HG03558 (cell line): ENCODE results near the gene ACBD4.
"Not testable (repeated sequence)": the region's sequence is repeated elsewhere in the genome, so short reads cannot be mapped to it uniquely, and the experiment has no call there.

ENCODE experiments used
- ATAC-seq: cut with Tn5 transposase; IDR thresholded peaks from one replicate; pipeline ENCODE4 v1.9.1; 2021; ENCODE audit warnings: moderate number of reproducible peaks; ENCODE audit not compliant: unreplicated experiment; ENCODE audit errors: extremely low read depth

Gene ACBD4

GRCh38 chr17:45117334-45117733 is 18.2 kb upstream of the ACBD4 start:
- no peak for ATAC-seq

GRCh38 chr17:45117848-45118646 is 17.4 kb upstream of the ACBD4 start:
- ATAC-seq, result no peak

- no peak for ATAC-seq
These were observed 16.8 kb upstream of the ACBD4 start for GRCh38 chr17:45118691-45119090.

- no peak for ATAC-seq
These were observed 15.5 kb upstream of the ACBD4 start for GRCh38 chr17:45119964-45120363.

- ATAC-seq, result no peak
These were observed 14.9 kb upstream of the ACBD4 start for GRCh38 chr17:45120558-45120957.

GRCh38 chr17:45121055-45121454 is 14.4 kb upstream of the ACBD4 start:
- no peak for ATAC-seq

GRCh38 chr17:45123076-45123770 is 12.3 kb upstream of the ACBD4 start:
- no peak for ATAC-seq

- no peak for ATAC-seq
These were observed 11.3 kb upstream of the ACBD4 start for GRCh38 chr17:45123930-45124796.

- ATAC-seq, result not testable (repeated sequence)
These were observed 10.7 kb upstream of the ACBD4 start for GRCh38 chr17:45124797-45125122.

GRCh38 chr17:45125509-45125908 is 10.0 kb upstream of the ACBD4 start:
- no peak for ATAC-seq

GRCh38 chr17:45127207-45127547 is 8.3 kb upstream of the ACBD4 start:
- ATAC-seq, result no peak

GRCh38 chr17:45127548-45128300 is 7.8 kb upstream of the ACBD4 start:
- no peak for ATAC-seq

GRCh38 chr17:45128331-45128730 is 7.2 kb upstream of the ACBD4 start:
- no peak for ATAC-seq

GRCh38 chr17:45128989-45129388 is 6.5 kb upstream of the ACBD4 start:
- ATAC-seq, result no peak

GRCh38 chr17:45129426-45129939 is 6.0 kb upstream of the ACBD4 start:
- ATAC-seq, result no peak

GRCh38 chr17:45129940-45130680 is 5.4 kb upstream of the ACBD4 start:
- ATAC-seq, result no peak

GRCh38 chr17:45130681-45131615 is 4.5 kb upstream of the ACBD4 start:
- ATAC-seq, result no peak

GRCh38 chr17:45131616-45132319 is 3.7 kb upstream of the ACBD4 start:
- no peak for ATAC-seq
